ENCODE data around the gene SH3RF3.

Gene SH3RF3

GRCh38 chr2:109430329-109430636 lies 301.3 kb downstream of the SH3RF3 start:
- TF ChIP-seq MAX (IDR thresholded peaks at IDR 0.05; ENCODE audit: low read depth, low read length) (no peak), CTCF (IDR thresholded peaks at IDR 0.05; ENCODE audit: low read depth, low read length) (no peak), POLR2A (IDR thresholded peaks at IDR 0.05; ENCODE audit: extremely low read depth, insufficient read length) (no peak), MYC (IDR thresholded peaks at IDR 0.05; ENCODE audit: low read depth, low read length) (no peak)

GRCh38 chr2:109432421-109432820 lies 303.4 kb downstream of the SH3RF3 start:
- no peak for TF ChIP-seq MAX (IDR thresholded peaks at IDR 0.05; ENCODE audit: low read depth, low read length)
- TF ChIP-seq CTCF (IDR thresholded peaks at IDR 0.05; ENCODE audit: low read depth, low read length), result no peak
- TF ChIP-seq POLR2A (IDR thresholded peaks at IDR 0.05; ENCODE audit: extremely low read depth, insufficient read length), result no peak
- no peak for TF ChIP-seq MYC (IDR thresholded peaks at IDR 0.05; ENCODE audit: low read depth, low read length)
- no peak overlapping the region for H3K4me3 ChIP-seq (ENCODE audit: low read depth, low read length)
- DNase-seq (ENCODE audit: low read depth), result no peak

More at GRCh38 chr2:109430329-109430636, 301.3 kb downstream of the SH3RF3 start:
- H3K4me3 ChIP-seq (ENCODE audit: low read depth, low read length), result no peak overlapping the region
- no peak for DNase-seq (ENCODE audit: low read depth)

- TF ChIP-seq MAX (IDR thresholded peaks at IDR 0.05; ENCODE audit: low read depth, low read length) (no peak), MYC (IDR thresholded peaks at IDR 0.05; ENCODE audit: low read depth, low read length) (no peak), CTCF (IDR thresholded peaks at IDR 0.05; ENCODE audit: low read depth, low read length) (no peak), POLR2A (IDR thresholded peaks at IDR 0.05; ENCODE audit: extremely low read depth, insufficient read length) (no peak)
- H3K4me3 ChIP-seq (ENCODE audit: low read depth, low read length), result no peak overlapping the region
- no peak for DNase-seq (ENCODE audit: low read depth)
These were observed 304.5 kb downstream of the SH3RF3 start for GRCh38 chr2:109433486-109433885.

GRCh38 chr2:109433926-109434325 lies 304.9 kb downstream of the SH3RF3 start:
- no peak for TF ChIP-seq MAX (IDR thresholded peaks at IDR 0.05; ENCODE audit: low read depth, low read length)
- no peak for TF ChIP-seq CTCF (IDR thresholded peaks at IDR 0.05; ENCODE audit: low read depth, low read length)
- TF ChIP-seq POLR2A (IDR thresholded peaks at IDR 0.05; ENCODE audit: extremely low read depth, insufficient read length), result no peak
- TF ChIP-seq MYC (IDR thresholded peaks at IDR 0.05; ENCODE audit: low read depth, low read length), result no peak
- DNase-seq (ENCODE audit: low read depth), result no peak

GRCh38 chr2:109434351-109434750 lies 305.3 kb downstream of the SH3RF3 start:
- TF ChIP-seq CTCF (IDR thresholded peaks at IDR 0.05; ENCODE audit: low read depth, low read length), result no peak
- no peak for TF ChIP-seq MYC (IDR thresholded peaks at IDR 0.05; ENCODE audit: low read depth, low read length)
- TF ChIP-seq POLR2A (IDR thresholded peaks at IDR 0.05; ENCODE audit: extremely low read depth, insufficient read length), result no peak
- no peak for TF ChIP-seq MAX (IDR thresholded peaks at IDR 0.05; ENCODE audit: low read depth, low read length)
- H3K4me3 ChIP-seq (ENCODE audit: low read depth, low read length), result no peak overlapping the region
- no peak for DNase-seq (ENCODE audit: low read depth)

More at GRCh38 chr2:109433926-109434325, 304.9 kb downstream of the SH3RF3 start:
- H3K4me3 ChIP-seq (ENCODE audit: low read depth, low read length), result no peak overlapping the region

Data from NB4 (cell line).